NCI-H82 treated with DMSO at 0.1 percent for 48 hours (cell line): ENCODE results near the gene LCE1C.

Source experiments
- DNase-seq: peaks from one replicate; lab custom pipeline; 2025; ENCODE audit not compliant: unreplicated experiment; lab: John Stamatoyannopoulos, UW

The LCE1C gene

GRCh38 chr1:152760551-152761190 lies 45.8 kb downstream of the LCE1C start:
- DNase-seq, result no peak

- no peak for DNase-seq
These were observed 46.8 kb downstream of the LCE1C start for GRCh38 chr1:152759453-152760173.

GRCh38 chr1:152758636-152759035 lies 47.8 kb downstream of the LCE1C start:
- no peak for DNase-seq

- DNase-seq, result no peak
These were observed 48.7 kb downstream of the LCE1C start, which contains the start of gene KPRP for GRCh38 chr1:152757747-152758146. TSS of gene KPRP (plus strand) at chr1:152758025. CDS start at chr1:152759589, 1,564 bp downstream.

- DNase-seq, result no peak
These were observed 49.6 kb downstream of the LCE1C start for GRCh38 chr1:152756872-152757271.
